ENCODE data around the gene TMEM179B.

GRCh38 chr11:62794201-62794775 is 7.1 kb downstream of the TMEM179B start:
- TF ChIP-seq CTCF (IDR thresholded peaks at IDR 0.05) = no peak
- no peak for TF ChIP-seq POLR2A (IDR thresholded peaks at IDR 0.05)

All from transverse colon (tissue), 3 donors.